Lower leg skin (tissue), 4 donors: Measurements from ENCODE around the gene BBIP1. TPM values are rescaled to one million over a fixed set of nuclear protein-coding genes. Genes with fewer than 3 reads are reported as not detected.
"Not testable (repeated sequence)": the region's sequence is repeated elsewhere in the genome, so short reads cannot be mapped to it uniquely, and the experiment has no call there.

ENCODE experiments used
- DNase-seq, 2 donors: peaks; one replicate each; pipeline ENCODE4 v3.0.0-alpha.2; 2019; ENCODE audit warnings: low spot score in 2 of 2
- H3K4me3 ChIP-seq: fragments of 200-600 bp; sonication (generic); 2 replicates; pipeline ENCODE4 v1.5.1; 2017; ENCODE audit warnings: mild to moderate bottlenecking, low read depth; ENCODE audit not compliant: poor library complexity, severe bottlenecking
- POLR2A ChIP-seq, 2 donors: fragments of 450-650 bp; IDR thresholded peaks; one replicate each; pipeline ENCODE4 v1.6.1; 2016 to 2017; ENCODE audit warnings: antibody characterized with exemption in 2 of 2, mild to moderate bottlenecking in 1 of 2, moderate library complexity in 1 of 2
- WGBS, 2 donors: methylation state at CpG; one replicate each; pipeline ENCODE4 v1.1.5; 2018; 5-methylcytosine and 5-hydroxymethylcytosine counted together
- intact Hi-C: fragments of 100-400 bp; cut with DNase I; formaldehyde crosslinking; loops from one replicate; pipeline ENCODE4 v1.15.0; 2023; ENCODE audit warnings: low total_unique reads
- total RNA-seq, 4 donors: library from RNA; depleted of rRNA; stranded (reverse); fragments of >200 nt; gene quantifications; one replicate each; pipeline ENCODE4 v1.1.0, GENCODE V29; 2016
- TF ChIP-seq, protein P1 (sequence below), 3 donors: fragments of 450-650 bp; IDR thresholded peaks; one replicate each; pipeline ENCODE4 v1.5.1; 2016; ENCODE audit warnings: antibody characterized with exemption in 3 of 3, mild to moderate bottlenecking in 3 of 3, moderate library complexity in 2 of 3

Gene BBIP1
- total RNA-seq, 4 donors from 2014 or later = 6.0 to 10.3 (median 8.9) TPM

DNA sequence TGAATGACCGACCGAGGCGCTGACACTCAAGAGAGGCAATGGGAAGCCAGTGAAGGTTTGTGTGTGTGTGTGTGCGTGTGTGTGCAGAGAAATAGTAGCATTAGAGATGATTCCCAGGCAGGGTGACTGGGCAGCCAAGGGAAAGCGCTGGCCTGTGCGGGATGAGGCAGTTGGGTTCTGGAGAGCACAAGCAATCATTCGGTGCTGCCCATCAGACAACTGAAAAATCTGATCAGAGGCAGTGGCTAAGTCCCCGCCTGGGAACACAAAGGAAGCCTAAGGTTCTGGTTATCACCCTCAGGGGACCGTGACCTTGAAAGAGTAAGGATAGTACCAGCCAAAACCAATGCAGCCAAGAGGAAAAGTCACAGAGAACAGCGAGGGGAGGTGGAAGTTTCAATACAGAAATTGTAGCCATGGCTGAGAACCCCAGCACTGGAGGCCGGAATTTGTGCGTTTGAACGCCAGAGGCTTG lies 48.1 kb downstream of the BBIP1 start:
- no peak for TF ChIP-seq POLR2A (IDR thresholded peaks at IDR 0.05)
- TF ChIP-seq, protein P1, sequence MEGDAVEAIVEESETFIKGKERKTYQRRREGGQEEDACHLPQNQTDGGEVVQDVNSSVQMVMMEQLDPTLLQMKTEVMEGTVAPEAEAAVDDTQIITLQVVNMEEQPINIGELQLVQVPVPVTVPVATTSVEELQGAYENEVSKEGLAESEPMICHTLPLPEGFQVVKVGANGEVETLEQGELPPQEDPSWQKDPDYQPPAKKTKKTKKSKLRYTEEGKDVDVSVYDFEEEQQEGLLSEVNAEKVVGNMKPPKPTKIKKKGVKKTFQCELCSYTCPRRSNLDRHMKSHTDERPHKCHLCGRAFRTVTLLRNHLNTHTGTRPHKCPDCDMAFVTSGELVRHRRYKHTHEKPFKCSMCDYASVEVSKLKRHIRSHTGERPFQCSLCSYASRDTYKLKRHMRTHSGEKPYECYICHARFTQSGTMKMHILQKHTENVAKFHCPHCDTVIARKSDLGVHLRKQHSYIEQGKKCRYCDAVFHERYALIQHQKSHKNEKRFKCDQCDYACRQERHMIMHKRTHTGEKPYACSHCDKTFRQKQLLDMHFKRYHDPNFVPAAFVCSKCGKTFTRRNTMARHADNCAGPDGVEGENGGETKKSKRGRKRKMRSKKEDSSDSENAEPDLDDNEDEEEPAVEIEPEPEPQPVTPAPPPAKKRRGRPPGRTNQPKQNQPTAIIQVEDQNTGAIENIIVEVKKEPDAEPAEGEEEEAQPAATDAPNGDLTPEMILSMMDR (IDR thresholded peaks at IDR 0.05) = no peak
- H3K4me3 ChIP-seq = no peak overlapping the region
- peak in 1 of 2 donors; percentile 87 for DNase-seq
- intact Hi-C loops = no loop called here
- 46 to 47% methylated on average over 13 of the region's 13 CpGs for WGBS, 2 donors

DNA sequence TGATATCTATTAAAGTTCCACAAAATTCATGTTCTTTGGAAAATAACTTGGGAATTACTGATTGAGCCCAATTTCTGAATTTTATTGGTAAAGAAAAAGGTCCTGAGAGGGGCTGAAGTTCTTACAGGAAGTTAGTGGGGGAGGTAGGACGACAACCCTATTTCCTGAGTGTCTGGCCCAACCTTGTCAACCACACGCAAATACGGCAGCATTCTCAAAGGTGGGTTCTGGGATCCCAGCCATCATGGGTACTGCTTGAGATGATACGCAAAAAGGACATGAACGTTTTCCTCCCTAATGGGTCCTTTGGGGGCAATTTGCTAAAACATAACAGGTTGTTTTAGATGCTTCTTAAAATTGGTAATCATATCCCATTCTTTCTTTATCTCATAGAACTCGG lies 50.0 kb downstream of the BBIP1 start:
- DNase-seq = no peak
- WGBS, 2 donors = 79 to 88% methylated on average over 6 of the region's 6 CpGs
- no peak overlapping the region for H3K4me3 ChIP-seq
- intact Hi-C loops = no loop called here
- TF ChIP-seq, protein P1 (IDR thresholded peaks at IDR 0.05) = no peak
- no peak for TF ChIP-seq POLR2A (IDR thresholded peaks at IDR 0.05)

DNA sequence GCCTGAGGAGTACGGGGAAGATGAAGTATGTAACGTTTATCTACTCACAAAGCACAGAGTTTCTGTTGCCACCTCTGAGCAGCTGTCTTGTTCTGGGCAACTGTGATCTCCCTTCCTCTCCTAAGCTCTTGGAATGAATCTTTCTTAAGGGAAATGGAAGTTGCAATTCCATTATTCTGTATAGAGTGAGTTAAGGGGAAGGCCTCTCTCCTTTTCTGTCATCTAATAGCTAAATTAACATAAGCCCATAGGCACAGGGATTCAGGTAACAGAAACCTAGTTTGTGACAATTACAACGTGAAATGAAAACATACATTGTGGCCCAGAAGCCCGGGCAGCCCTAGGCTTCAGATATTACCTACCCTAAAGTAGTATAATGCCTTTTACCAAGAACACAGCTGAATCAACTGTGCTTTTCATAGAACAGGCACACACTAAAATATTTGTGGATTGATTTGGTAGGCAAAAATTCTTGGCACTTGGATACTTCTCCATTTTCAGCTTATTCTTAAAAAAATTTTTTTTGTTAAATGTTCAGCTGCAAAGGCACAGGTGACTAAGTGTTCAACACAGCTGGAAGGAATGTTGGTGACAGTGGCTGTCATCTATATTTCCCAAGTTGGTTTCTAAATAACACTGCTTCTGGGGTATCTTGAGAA lies 51.0 kb downstream of the BBIP1 start:
- intact Hi-C loops = no loop called here
- no peak overlapping the region for H3K4me3 ChIP-seq
- WGBS, 2 donors = 61% methylated on average over 4 of the region's 4 CpGs
- no peak for TF ChIP-seq POLR2A (IDR thresholded peaks at IDR 0.05)
- TF ChIP-seq, protein P1 (IDR thresholded peaks at IDR 0.05) = no peak
- no peak for DNase-seq

DNA sequence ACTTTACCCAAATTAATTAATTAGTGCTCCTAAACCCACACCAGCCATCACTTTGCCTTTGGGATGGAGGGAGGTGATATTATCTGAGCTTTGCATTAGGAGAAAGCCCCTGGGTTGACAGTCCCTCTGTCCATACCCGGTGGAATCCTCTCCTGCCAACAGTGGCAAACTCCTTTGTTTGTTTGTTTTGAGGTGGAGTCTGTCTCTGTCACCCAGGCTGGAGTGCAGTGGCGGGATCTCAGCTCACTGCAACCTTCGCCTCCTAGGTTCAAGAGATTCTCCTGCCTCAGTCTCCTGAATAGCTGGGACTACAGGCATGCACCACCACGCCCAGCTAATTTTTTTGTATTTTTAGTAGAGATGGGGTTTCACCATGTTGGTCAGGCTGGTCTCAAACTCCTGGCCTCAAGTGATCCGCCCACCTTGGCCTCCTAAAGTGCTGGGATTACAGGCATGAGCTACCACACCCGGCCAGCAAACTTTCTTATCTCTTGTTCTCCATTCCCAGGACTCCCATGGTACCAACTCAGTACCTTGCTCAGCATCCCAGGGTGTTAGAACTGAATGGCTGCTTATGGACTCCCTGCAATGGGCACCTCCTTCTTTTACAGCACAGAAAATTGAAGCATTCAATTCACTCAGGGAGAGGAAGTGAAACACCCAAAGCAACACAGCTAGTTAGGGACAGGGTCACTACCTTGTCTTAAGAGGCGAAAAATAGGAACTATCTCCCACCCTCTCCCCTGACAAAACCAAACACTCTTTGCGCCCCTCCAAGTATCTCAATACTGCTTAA lies 51.8 kb downstream of the BBIP1 start:
- intact Hi-C loops, H3K4me3 ChIP-seq: not testable (repeated sequence)
- DNase-seq = peak in 1 of 2 donors; percentile 63
- 84 to 85% methylated on average over 8 of the region's 8 CpGs for WGBS, 2 donors

DNA sequence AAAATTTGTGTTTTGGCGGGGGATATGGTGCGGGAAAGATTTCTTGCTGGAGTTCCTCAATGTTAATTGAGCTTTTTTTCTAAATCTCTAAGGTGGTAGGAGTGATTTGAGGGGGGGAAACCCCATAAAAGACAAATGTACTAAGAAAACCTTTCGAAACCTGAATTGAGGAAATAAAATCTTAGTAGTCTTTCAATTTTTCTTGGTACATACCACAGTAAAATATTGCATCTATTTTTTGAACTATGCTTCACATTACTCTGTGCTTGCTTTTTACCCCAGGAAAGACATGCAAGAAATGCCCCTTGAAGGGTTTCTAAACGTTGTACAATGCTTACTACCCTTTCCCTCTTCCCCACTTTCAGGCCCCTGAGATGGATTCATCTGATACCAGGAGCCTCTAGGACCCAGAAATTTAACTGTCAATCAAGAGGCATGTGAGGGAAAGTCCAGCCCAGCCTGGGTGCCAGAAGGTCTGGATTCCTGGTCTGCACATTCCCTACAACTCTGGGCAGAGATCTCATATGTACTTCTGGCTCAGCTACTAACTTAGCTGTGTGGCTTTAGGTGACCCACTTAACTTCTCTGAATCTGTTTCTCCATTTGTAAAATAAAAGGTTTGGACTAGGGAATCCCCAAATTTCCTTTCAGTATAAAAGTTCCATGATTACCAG lies 53.0 kb downstream of the BBIP1 start:
- TF ChIP-seq, protein P1 (IDR thresholded peaks at IDR 0.05) = no peak
- no peak for TF ChIP-seq POLR2A (IDR thresholded peaks at IDR 0.05)
- WGBS, 2 donors = 26 to 29% methylated on average over 4 of the region's 4 CpGs
- no peak for DNase-seq
- H3K4me3 ChIP-seq = no peak overlapping the region
- intact Hi-C loops = no loop called here
